Measurements from ENCODE around the gene ZNF559. TPM values are rescaled to one million over a fixed set of nuclear protein-coding genes. Genes with fewer than 3 reads are reported as not detected.

ZNF559 gene
- total and polyA plus RNA-seq, 2 donors (not counting 1 experiment from before 2014, with no cell fraction given) = 23.9 to 49.3 TPM

- WGBS (ENCODE audit: insufficient coverage) = 0% methylated on average over 6 of the region's 13 CpGs
Observed at GRCh38 chr19:9309974-9310446, 14.0 kb upstream of the ZNF559 start.

More at GRCh38 chr19:9309974-9310446, 14.0 kb upstream of the ZNF559 start:
- H3K27me3 Mint-ChIP-seq = no peaks in the 10 kb centered on the region
- CTCF ChIA-PET = interaction anchor here (1.2 to 2.5 kb wide), 2 partner anchors 13 to 19 kb away, joined by 4 to 13 read pairs; partner anchors contain the start of gene ZNF559
- peak overlapping the region; percentile 89 for H3K4me2 ChIP-seq (replicated peaks; ENCODE audit: low read depth, low read length, poor library complexity, severe bottlenecking)
- DNase-seq (no peak), ATAC-seq (ENCODE audit: low read depth) (peak; percentile 75)
- H3K9ac ChIP-seq (ENCODE audit: low read length) = peak overlapping the region; percentile 99
- intact Hi-C loops (cut with micrococcal nuclease) = loop anchor here (1.0 to 5.0 kb wide), 9 partner anchors 14 to 509 kb away; partner anchors contain the start of genes FBXL12, ZNF121, ZNF266 and ZNF317
- H4K20me1 ChIP-seq (ENCODE audit: control insufficient read depth, insufficient read depth, low read length, poor library complexity, severe bottlenecking) = no peaks in the 10 kb centered on the region
- POLR2A ChIA-PET = interaction anchor here (1.1 to 1.5 kb wide), 2 partner anchors 10 to 14 kb away, joined by 3 read pairs; partner anchors contain the start of gene ZNF559
- H3K4me3 Mint-ChIP-seq = peak overlapping the region; percentile 87
- peaks cover 2% of the 10 kb centered on the region for H3K9me3 Mint-ChIP-seq (ENCODE audit: insufficient read depth)
- no peaks in the 10 kb centered on the region for H3K27me3 ChIP-seq (replicated peaks in 1 of 4; ENCODE audit: control extremely low read depth in 1 of 4, control insufficient read depth in 3 of 4, insufficient read depth in 4 of 4, low read length in 3 of 4)
- TF ChIP-seq EZH2 (IDR thresholded peaks at IDR 0.05; ENCODE audit: borderline replicate concordance, insufficient read depth, low read depth, low read length, poor library complexity, severe bottlenecking) (no peak), CTCF (IDR thresholded peaks at IDR 0.05) (no peak)
- H3K9me3 ChIP-seq (ENCODE audit: control extremely low read depth in 1 of 3, control insufficient read depth in 2 of 3, insufficient read depth in 1 of 3, low read length in 2 of 3) = peaks cover 0 to 56% (median 13%) of the 10 kb centered on the region in 3 donors
- peaks cover under 1 to 4% of the 10 kb centered on the region in 2 experiments for H3K36me3 ChIP-seq (replicated peaks in 1 of 2; ENCODE audit: control extremely low read depth in 1 of 2, control insufficient read depth in 1 of 2, extremely low read depth in 1 of 2, insufficient read depth in 2 of 2, low read length in 1 of 2)
- peak overlapping the region; percentile 92 for H3K27ac Mint-ChIP-seq
- peaks cover 9 to 12% of the 10 kb centered on the region in 2 donors for H3K4me1 ChIP-seq (ENCODE audit: control insufficient read depth in 2 of 2, insufficient read depth in 2 of 2, low read length in 2 of 2)
- H3K4me1 Mint-ChIP-seq = peaks cover 24% of the 10 kb centered on the region
- H3K79me2 ChIP-seq (ENCODE audit: control insufficient read depth, insufficient read depth, low read length) = peaks cover 41% of the 10 kb centered on the region
- H2AFZ ChIP-seq (ENCODE audit: insufficient read depth, low read depth, low read length, poor library complexity, severe bottlenecking) = peak overlapping the region; percentile 99
- peak overlapping the region; percentile 73 to 92 for H3K27ac ChIP-seq (ENCODE audit: low read length in 2 of 2)
- peak overlapping the region; percentile 77 to 100 (median 87) for H3K4me3 ChIP-seq (ENCODE audit: control extremely low read depth in 1 of 5, extremely low read depth in 1 of 5, insufficient read depth in 1 of 5, low read depth in 2 of 5, low read length in 4 of 5)

All from B cell (primary cell).